Activated CD4-positive, alpha-beta T cell treated with anti-CD3 and anti-CD28 coated beads for 1 hour (primary cell): ENCODE results near the gene PRSS21.

Source experiments
- DNase-seq: peaks from one replicate; pipeline ENCODE4 v3.0.0-alpha.2; 2020

Gene PRSS21

GRCh38 chr16:2816751-2817339 lies at the start of gene PRSS21:
TSS of gene PRSS21 (plus strand) at chr16:2817237. CDS start at chr16:2817269, 32 bp downstream.
- DNase-seq = no peak

- no peak for DNase-seq
Measured at GRCh38 chr16:2767891-2768290, 49.1 kb upstream of the PRSS21 start.

- no peak for DNase-seq
Measured at GRCh38 chr16:2768403-2769089, 48.5 kb upstream of the PRSS21 start.

- DNase-seq = no peak
Measured at GRCh38 chr16:2769100-2769529, 47.9 kb upstream of the PRSS21 start.

- no peak for DNase-seq
Measured at GRCh38 chr16:2769675-2770056, 47.4 kb upstream of the PRSS21 start.

- no peak for DNase-seq
Measured at GRCh38 chr16:2770057-2770951, 46.7 kb upstream of the PRSS21 start.

- no peak for DNase-seq
Measured at GRCh38 chr16:2771496-2772402, 45.3 kb upstream of the PRSS21 start.

- DNase-seq = no peak
Measured at GRCh38 chr16:2773188-2773968, 43.7 kb upstream of the PRSS21 start.

GRCh38 chr16:2774161-2774891 lies 42.7 kb upstream of the PRSS21 start:
- no peak for DNase-seq

- no peak for DNase-seq
Measured at GRCh38 chr16:2775131-2775716, 41.8 kb upstream of the PRSS21 start.

GRCh38 chr16:2775765-2776499 lies 41.1 kb upstream of the PRSS21 start:
- DNase-seq = no peak

GRCh38 chr16:2776500-2777139 lies 40.4 kb upstream of the PRSS21 start:
- no peak for DNase-seq

GRCh38 chr16:2777231-2777902 lies 39.7 kb upstream of the PRSS21 start, which contains the start of gene ELOB:
TSS of gene ELOB (minus strand) at chr16:2777280. CDS start at chr16:2777239, 41 bp downstream.
- DNase-seq = peak; percentile 84

- DNase-seq = no peak
Measured at GRCh38 chr16:2777903-2778629, 39.0 kb upstream of the PRSS21 start.

- no peak for DNase-seq
Measured at GRCh38 chr16:2778630-2778958, 38.4 kb upstream of the PRSS21 start.

- no peak for DNase-seq
Measured at GRCh38 chr16:2779151-2779920, 37.7 kb upstream of the PRSS21 start.
